H9 (cell line): ENCODE measurements around the gene SPDEF. TPM values are rescaled to one million over a fixed set of nuclear protein-coding genes. Genes with fewer than 3 reads are reported as not detected.

Source experiments
- DNase-seq: peaks from one replicate; pipeline ENCODE4 v3.0.0-alpha.2; 2017
- H2AFZ ChIP-seq: one replicate; pipeline ENCODE4 v1.6.1; 2013; ENCODE audit warnings: mild to moderate bottlenecking, low read length, control low read depth, moderate library complexity
- H2AK5ac ChIP-seq: 2 replicates; pipeline ENCODE4 v1.6.1; 2013; ENCODE audit warnings: low read length, control low read depth, mixed read lengths; ENCODE audit not compliant: insufficient read length
- H2BK120ac ChIP-seq: one replicate; pipeline ENCODE4 v1.6.1; 2013; ENCODE audit warnings: low read depth, mild to moderate bottlenecking, low read length, control low read depth, inconsistent platforms; ENCODE audit not compliant: poor library complexity, severe bottlenecking
- H2BK12ac ChIP-seq: 2 replicates; pipeline ENCODE4 v1.6.1; 2013; ENCODE audit warnings: low read length, control low read depth, mixed read lengths, low read depth; ENCODE audit not compliant: insufficient read length
- H2BK15ac ChIP-seq: 2 replicates; pipeline ENCODE4 v1.6.1; 2013; ENCODE audit warnings: low read depth, low read length, control low read depth
- H2BK20ac ChIP-seq: one replicate; pipeline ENCODE4 v1.6.1; 2013; ENCODE audit warnings: low read depth, mild to moderate bottlenecking, low read length, control low read depth, inconsistent platforms; ENCODE audit not compliant: poor library complexity, severe bottlenecking
- H2BK5ac ChIP-seq: 2 replicates; pipeline ENCODE4 v1.6.1; 2013; ENCODE audit warnings: low read length, control low read depth, mixed read lengths; ENCODE audit not compliant: insufficient read length
- H3K14ac ChIP-seq: 2 replicates; pipeline ENCODE4 v1.6.1; 2013; ENCODE audit warnings: low read length, control low read depth; ENCODE audit not compliant: insufficient read depth
- H3K18ac ChIP-seq: 2 replicates; pipeline ENCODE4 v1.6.1; 2013; ENCODE audit warnings: low read depth, mild to moderate bottlenecking, mixed read lengths, low read length, control low read depth; ENCODE audit not compliant: insufficient read length
- H3K23ac ChIP-seq: 2 replicates; pipeline ENCODE4 v1.6.1; 2013; ENCODE audit warnings: low read length, control low read depth, mixed read lengths, low read depth; ENCODE audit not compliant: insufficient read length
- H3K23me2 ChIP-seq: 2 replicates; pipeline ENCODE4 v1.6.1; 2013; ENCODE audit warnings: low read depth, mild to moderate bottlenecking, mixed read lengths, low read length, control low read depth; ENCODE audit not compliant: insufficient read length, poor library complexity, severe bottlenecking
- H3K27ac ChIP-seq: 2 replicates; pipeline ENCODE4 v1.5.1; 2013; ENCODE audit warnings: low read length, control low read depth, mixed read lengths, low read depth; ENCODE audit not compliant: insufficient read length
- H3K27me3 ChIP-seq: 2 replicates; pipeline ENCODE4 v1.6.1; 2013; ENCODE audit warnings: low read length, control low read depth, inconsistent platforms; ENCODE audit not compliant: insufficient read depth
- H3K4ac ChIP-seq: 2 replicates; pipeline ENCODE4 v1.6.1; 2013; ENCODE audit warnings: low read depth, mild to moderate bottlenecking, control low read depth, inconsistent platforms, low read length, moderate library complexity
- H3K4me1 ChIP-seq: 2 replicates; pipeline ENCODE4 v1.6.1; 2013; ENCODE audit warnings: low read length, control low read depth, inconsistent platforms; ENCODE audit not compliant: insufficient read depth
- H3K4me2 ChIP-seq: 2 replicates; pipeline ENCODE4 v1.6.1; 2013; ENCODE audit warnings: low read length, control low read depth, mixed read lengths; ENCODE audit not compliant: insufficient read length, insufficient read depth
- H3K56ac ChIP-seq: 2 replicates; pipeline ENCODE4 v1.6.1; 2013; ENCODE audit warnings: low read depth, mild to moderate bottlenecking, mixed read lengths, low read length, control low read depth; ENCODE audit not compliant: insufficient read length
- H3K79me1 ChIP-seq: 2 replicates; pipeline ENCODE4 v1.6.1; 2013; ENCODE audit warnings: low read depth, mild to moderate bottlenecking, moderate library complexity, low read length, control low read depth, inconsistent platforms; ENCODE audit not compliant: insufficient read depth, poor library complexity, severe bottlenecking
- H3K79me2 ChIP-seq: 2 replicates; pipeline ENCODE4 v1.6.1; 2013; ENCODE audit warnings: low read length, control low read depth, inconsistent platforms; ENCODE audit not compliant: insufficient read depth
- H3K9ac ChIP-seq: 2 replicates; pipeline ENCODE4 v1.6.1; 2013; ENCODE audit warnings: low read length, control low read depth, mixed read lengths; ENCODE audit not compliant: insufficient read length; ENCODE audit errors: extremely low read depth
- H3K9me3 ChIP-seq: one replicate; pipeline ENCODE4 v1.6.1; 2013; ENCODE audit warnings: low read depth, low read length, inconsistent platforms; ENCODE audit not compliant: control insufficient read depth
- H3T11ph ChIP-seq: one replicate; pipeline ENCODE4 v1.6.1; 2013; ENCODE audit warnings: mild to moderate bottlenecking, low read length, control low read depth, inconsistent platforms
- H4K20me1 ChIP-seq: one replicate; pipeline ENCODE4 v1.6.1; 2013; ENCODE audit not compliant: control insufficient read depth, insufficient read length, insufficient read depth
- H4K5ac ChIP-seq: 2 replicates; pipeline ENCODE4 v1.6.1; 2013; ENCODE audit warnings: low read depth, mild to moderate bottlenecking, mixed read lengths, low read length, control low read depth; ENCODE audit not compliant: insufficient read length
- H4K8ac ChIP-seq: replicated peaks from 2 replicates; pipeline ENCODE4 v1.6.1; 2013; ENCODE audit warnings: low read length, control low read depth, mixed read lengths, low read depth; ENCODE audit not compliant: insufficient read length
- H4K91ac ChIP-seq: 2 replicates; pipeline ENCODE4 v1.6.1; 2013; ENCODE audit warnings: low read depth, mild to moderate bottlenecking, moderate library complexity, mixed read lengths, low read length, control low read depth; ENCODE audit not compliant: insufficient read length
- H3K27ac Mint-ChIP-seq, 3 experiments: 2 replicates in 2 of 3; 3 replicates in 1 of 3; pipeline ENCODE4 v1.8.0; 2020 to 2021; ENCODE audit warnings: mixed read lengths in 3 of 3, mild to moderate bottlenecking in 1 of 3, moderate library complexity in 1 of 3
- H3K27me3 Mint-ChIP-seq: 2 replicates; pipeline ENCODE4 v1.8.0; 2021; ENCODE audit warnings: low read depth, mild to moderate bottlenecking, moderate library complexity, mixed read lengths
- H3K36me3 Mint-ChIP-seq, 3 experiments: 2 replicates in 2 of 3; 3 replicates in 1 of 3; pipeline ENCODE4 v1.8.0; 2020 to 2021; ENCODE audit warnings: low read depth in 3 of 3, mixed read lengths in 3 of 3; ENCODE audit not compliant: insufficient read depth in 1 of 3
- H3K4me1 Mint-ChIP-seq, 2 experiments: 2 replicates each; pipeline ENCODE4 v1.8.0; 2020; ENCODE audit warnings: mixed read lengths in 2 of 2
- H3K4me3 Mint-ChIP-seq, 2 experiments: 2 replicates in 1 of 2; 3 replicates in 1 of 2; pipeline ENCODE4 v1.8.0; 2020 to 2021; ENCODE audit warnings: mild to moderate bottlenecking in 2 of 2, mixed read lengths in 2 of 2, moderate library complexity in 1 of 2
- H3K9me3 Mint-ChIP-seq, 2 experiments: 2 replicates in 1 of 2; 3 replicates in 1 of 2; pipeline ENCODE4 v1.8.0; 2020; ENCODE audit warnings: mild to moderate bottlenecking in 2 of 2, mixed read lengths in 2 of 2, moderate library complexity in 1 of 2
- CTCF ChIP-seq: fragments of 200-600 bp; sonication (generic); conservative IDR thresholded peaks from 3 replicates; pipeline ENCODE4 v1.8.0; 2021; ENCODE audit warnings: antibody characterized with exemption, mild to moderate bottlenecking
- WGBS: extraction: QIAGEN DNeasy Blood & Tissue Kit; methylation state at CpG from one replicate; pipeline ENCODE4 v1.1.7; 2013; ENCODE audit warnings: missing lambda C conversion rate, low lambda C conversion rate, mixed read lengths; ENCODE audit not compliant: insufficient read length; ENCODE audit errors: extremely low coverage; 5-methylcytosine and 5-hydroxymethylcytosine counted together
- total RNA-seq: library from RNA; stranded (reverse); gene quantifications from 2 replicates; pipeline ENCODE4 v1.2.1, GENCODE V29; 2021

The SPDEF gene
- total RNA-seq, 1 experiment from 2014 or later, result 0.15 TPM

GRCh38 chr6:34540222-34540621, 15.9 kb downstream of the SPDEF start:
- no peak overlapping the region for H3K4ac ChIP-seq
- H3K79me1 ChIP-seq, result no peaks in the 10 kb centered on the region
- no peak overlapping the region for H4K5ac ChIP-seq
- H3K27ac ChIP-seq, result no peak overlapping the region
- no peaks in the 10 kb centered on the region for H4K20me1 ChIP-seq
- H2BK120ac ChIP-seq, result no peak overlapping the region
- Mint-ChIP-seq H3K27me3 (no peaks in the 10 kb centered on the region), H3K4me3 (no peak overlapping the region), H3K9me3 (no peaks in the 10 kb centered on the region), H3K4me1 (peaks cover 0 to 22% of the 10 kb centered on the region in 2 experiments; a peak in 2 of 4 replicates), H3K27ac (no peak overlapping the region; a peak in 1 of 7 replicates), H3K36me3 (no peaks in the 10 kb centered on the region)
- H3T11ph ChIP-seq, result no peak overlapping the region
- H2AK5ac ChIP-seq, result no peak overlapping the region
- H3K4me1 ChIP-seq, result no peaks in the 10 kb centered on the region
- H3K4me2 ChIP-seq, result no peak overlapping the region
- no peak overlapping the region for H2BK15ac ChIP-seq
- no peaks in the 10 kb centered on the region for H3K79me2 ChIP-seq
- H2AFZ ChIP-seq, result no peak overlapping the region
- WGBS, result no CpG with 5 or more reads among the region's 5 CpGs
- H3K14ac ChIP-seq, result no peak overlapping the region
- no peak overlapping the region for H4K91ac ChIP-seq
- no peak overlapping the region for H3K18ac ChIP-seq
- no peak overlapping the region for H4K8ac ChIP-seq
- no peak overlapping the region for H3K56ac ChIP-seq
- no peak overlapping the region for H3K9ac ChIP-seq
- H2BK12ac ChIP-seq, result no peak overlapping the region
- no peaks in the 10 kb centered on the region for H3K23me2 ChIP-seq
- no peaks in the 10 kb centered on the region for H3K9me3 ChIP-seq
- no peak overlapping the region for H3K23ac ChIP-seq
- H2BK20ac ChIP-seq, result no peak overlapping the region
- H2BK5ac ChIP-seq, result no peak overlapping the region
- no peak for DNase-seq
- TF ChIP-seq CTCF, result no peak
- H3K27me3 ChIP-seq, result no peaks in the 10 kb centered on the region
